Esophagus muscularis mucosa (tissue), 4 donors: Measurements from ENCODE around the gene PRRC2C.

Experiments used
- EP300 ChIP-seq: sonication (generic); formaldehyde crosslinking; IDR thresholded peaks from one replicate; pipeline ENCODE4 v1.6.1; 2017; ENCODE audit warnings: antibody characterized with exemption
- POLR2A ChIP-seq: fragments of 450-650 bp; IDR thresholded peaks from one replicate; pipeline ENCODE4 v1.6.1; 2017; ENCODE audit warnings: antibody characterized with exemption, moderate library complexity, mild to moderate bottlenecking, low read depth
- TF ChIP-seq, protein P1 (sequence below), 3 experiments: fragments of 200-600 bp in 2 of 3; fragments of 450-650 bp in 1 of 3; sonication (generic) in 2 of 3; IDR thresholded peaks; one replicate each; pipeline ENCODE4 v1.5.1; 2017 to 2019; ENCODE audit warnings: antibody characterized with exemption in 3 of 3, mild to moderate bottlenecking in 2 of 3, moderate library complexity in 1 of 3

DNA sequence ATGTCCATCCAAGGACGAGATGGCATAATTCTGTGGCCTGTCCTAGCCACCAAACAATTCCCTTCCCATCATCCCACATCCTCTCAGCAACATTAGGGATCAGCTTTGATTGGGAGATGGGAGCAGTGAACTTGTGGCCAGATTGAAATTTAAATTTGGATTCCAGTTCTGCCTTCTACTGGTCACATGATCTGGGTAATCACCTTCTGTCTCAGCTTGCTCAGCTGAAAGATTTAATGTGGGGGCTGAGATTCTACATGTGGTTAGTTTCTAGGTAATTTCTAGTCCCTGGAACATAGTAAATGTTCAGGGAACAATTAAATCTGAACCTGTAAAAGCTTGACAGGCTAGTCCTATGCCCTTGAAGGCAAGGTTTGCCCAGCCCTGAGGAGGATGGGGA lies 139.9 kb downstream of the PRRC2C start:
- TF ChIP-seq, protein P1, sequence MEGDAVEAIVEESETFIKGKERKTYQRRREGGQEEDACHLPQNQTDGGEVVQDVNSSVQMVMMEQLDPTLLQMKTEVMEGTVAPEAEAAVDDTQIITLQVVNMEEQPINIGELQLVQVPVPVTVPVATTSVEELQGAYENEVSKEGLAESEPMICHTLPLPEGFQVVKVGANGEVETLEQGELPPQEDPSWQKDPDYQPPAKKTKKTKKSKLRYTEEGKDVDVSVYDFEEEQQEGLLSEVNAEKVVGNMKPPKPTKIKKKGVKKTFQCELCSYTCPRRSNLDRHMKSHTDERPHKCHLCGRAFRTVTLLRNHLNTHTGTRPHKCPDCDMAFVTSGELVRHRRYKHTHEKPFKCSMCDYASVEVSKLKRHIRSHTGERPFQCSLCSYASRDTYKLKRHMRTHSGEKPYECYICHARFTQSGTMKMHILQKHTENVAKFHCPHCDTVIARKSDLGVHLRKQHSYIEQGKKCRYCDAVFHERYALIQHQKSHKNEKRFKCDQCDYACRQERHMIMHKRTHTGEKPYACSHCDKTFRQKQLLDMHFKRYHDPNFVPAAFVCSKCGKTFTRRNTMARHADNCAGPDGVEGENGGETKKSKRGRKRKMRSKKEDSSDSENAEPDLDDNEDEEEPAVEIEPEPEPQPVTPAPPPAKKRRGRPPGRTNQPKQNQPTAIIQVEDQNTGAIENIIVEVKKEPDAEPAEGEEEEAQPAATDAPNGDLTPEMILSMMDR (IDR thresholded peaks at IDR 0.05) = no peak
- TF ChIP-seq EP300 (no peak), POLR2A (no peak)
